Skeletal muscle satellite cell (primary cell): ENCODE measurements around the gene ZNF35.
A peak's percentile ranks its signal among the peaks of the same experiment; 100 is the strongest.

ENCODE experiments used
- H3K27me3 ChIP-seq: 2 replicates; pipeline ENCODE4 v1.7.0; 2013; ENCODE audit warnings: low read length; ENCODE audit not compliant: control insufficient read depth, insufficient read depth
- H3K36me3 ChIP-seq: 2 replicates; pipeline ENCODE4 v1.7.0; 2013; ENCODE audit warnings: mild to moderate bottlenecking, control low read depth, low read length; ENCODE audit not compliant: insufficient read depth
- H3K4me1 ChIP-seq: 2 replicates; pipeline ENCODE4 v1.7.0; 2013; ENCODE audit warnings: low read length; ENCODE audit not compliant: control insufficient read depth, insufficient read depth
- H3K4me2 ChIP-seq: 2 replicates; pipeline ENCODE4 v1.7.0; 2013; ENCODE audit warnings: mild to moderate bottlenecking, low read length
- H3K4me3 ChIP-seq: 2 replicates; pipeline ENCODE4 v1.7.0; 2013; ENCODE audit warnings: low read length
- H3K9ac ChIP-seq: 2 replicates; pipeline ENCODE4 v1.7.0; 2013; ENCODE audit warnings: mild to moderate bottlenecking, low read depth, low read length, moderate library complexity
- H3K9me3 ChIP-seq: replicated peaks from 2 replicates; pipeline ENCODE4 v1.7.0; 2013; ENCODE audit warnings: mild to moderate bottlenecking, control low read depth, low read length

ZNF35 gene

GRCh38 chr3:44685128-44685800, 36.7 kb downstream of the ZNF35 start:
- Histone ChIP-seq H3K4me1 (peaks cover 23% of the 10 kb centered on the region), H3K4me2 (peak overlapping the region; percentile 76), H3K9me3 (peaks cover 13% of the 10 kb centered on the region), H3K4me3 (peak overlapping the region; percentile 75), H3K27me3 (no peaks in the 10 kb centered on the region), H3K36me3 (peaks cover 8% of the 10 kb centered on the region), H3K9ac (peak overlapping the region; percentile 80)

GRCh38 chr3:44687898-44688297, 39.4 kb downstream of the ZNF35 start:
- Histone ChIP-seq H3K9ac (no peak overlapping the region), H3K4me3 (no peak overlapping the region), H3K4me2 (no peak overlapping the region), H3K36me3 (peaks cover 8% of the 10 kb centered on the region), H3K9me3 (peaks cover 13% of the 10 kb centered on the region), H3K4me1 (peaks cover 12% of the 10 kb centered on the region), H3K27me3 (no peaks in the 10 kb centered on the region)
